H9 (cell line): Measurements from ENCODE around the gene HMGN2. TPM values are rescaled to one million over a fixed set of nuclear protein-coding genes. Genes with fewer than 3 reads are reported as not detected.

Experiments
- DNase-seq: peaks from one replicate; pipeline ENCODE4 v3.0.0-alpha.2; 2017
- H2AFZ ChIP-seq: one replicate; pipeline ENCODE4 v1.6.1; 2013; ENCODE audit warnings: mild to moderate bottlenecking, low read length, control low read depth, moderate library complexity
- H2AK5ac ChIP-seq: 2 replicates; pipeline ENCODE4 v1.6.1; 2013; ENCODE audit warnings: low read length, control low read depth, mixed read lengths; ENCODE audit not compliant: insufficient read length
- H2BK120ac ChIP-seq: one replicate; pipeline ENCODE4 v1.6.1; 2013; ENCODE audit warnings: low read depth, mild to moderate bottlenecking, low read length, control low read depth, inconsistent platforms; ENCODE audit not compliant: poor library complexity, severe bottlenecking
- H2BK12ac ChIP-seq: 2 replicates; pipeline ENCODE4 v1.6.1; 2013; ENCODE audit warnings: low read length, control low read depth, mixed read lengths, low read depth; ENCODE audit not compliant: insufficient read length
- H2BK15ac ChIP-seq: 2 replicates; pipeline ENCODE4 v1.6.1; 2013; ENCODE audit warnings: low read depth, low read length, control low read depth
- H2BK20ac ChIP-seq: one replicate; pipeline ENCODE4 v1.6.1; 2013; ENCODE audit warnings: low read depth, mild to moderate bottlenecking, low read length, control low read depth, inconsistent platforms; ENCODE audit not compliant: poor library complexity, severe bottlenecking
- H2BK5ac ChIP-seq: 2 replicates; pipeline ENCODE4 v1.6.1; 2013; ENCODE audit warnings: low read length, control low read depth, mixed read lengths; ENCODE audit not compliant: insufficient read length
- H3K14ac ChIP-seq: 2 replicates; pipeline ENCODE4 v1.6.1; 2013; ENCODE audit warnings: low read length, control low read depth; ENCODE audit not compliant: insufficient read depth
- H3K18ac ChIP-seq: 2 replicates; pipeline ENCODE4 v1.6.1; 2013; ENCODE audit warnings: low read depth, mild to moderate bottlenecking, mixed read lengths, low read length, control low read depth; ENCODE audit not compliant: insufficient read length
- H3K23ac ChIP-seq: 2 replicates; pipeline ENCODE4 v1.6.1; 2013; ENCODE audit warnings: low read length, control low read depth, mixed read lengths, low read depth; ENCODE audit not compliant: insufficient read length
- H3K23me2 ChIP-seq: 2 replicates; pipeline ENCODE4 v1.6.1; 2013; ENCODE audit warnings: low read depth, mild to moderate bottlenecking, mixed read lengths, low read length, control low read depth; ENCODE audit not compliant: insufficient read length, poor library complexity, severe bottlenecking
- H3K27ac ChIP-seq: 2 replicates; pipeline ENCODE4 v1.5.1; 2013; ENCODE audit warnings: low read length, control low read depth, mixed read lengths, low read depth; ENCODE audit not compliant: insufficient read length
- H3K27me3 ChIP-seq: 2 replicates; pipeline ENCODE4 v1.6.1; 2013; ENCODE audit warnings: low read length, control low read depth, inconsistent platforms; ENCODE audit not compliant: insufficient read depth
- H3K4ac ChIP-seq: 2 replicates; pipeline ENCODE4 v1.6.1; 2013; ENCODE audit warnings: low read depth, mild to moderate bottlenecking, control low read depth, inconsistent platforms, low read length, moderate library complexity
- H3K4me1 ChIP-seq: 2 replicates; pipeline ENCODE4 v1.6.1; 2013; ENCODE audit warnings: low read length, control low read depth, inconsistent platforms; ENCODE audit not compliant: insufficient read depth
- H3K4me2 ChIP-seq: 2 replicates; pipeline ENCODE4 v1.6.1; 2013; ENCODE audit warnings: low read length, control low read depth, mixed read lengths; ENCODE audit not compliant: insufficient read length, insufficient read depth
- H3K56ac ChIP-seq: 2 replicates; pipeline ENCODE4 v1.6.1; 2013; ENCODE audit warnings: low read depth, mild to moderate bottlenecking, mixed read lengths, low read length, control low read depth; ENCODE audit not compliant: insufficient read length
- H3K79me1 ChIP-seq: 2 replicates; pipeline ENCODE4 v1.6.1; 2013; ENCODE audit warnings: low read depth, mild to moderate bottlenecking, moderate library complexity, low read length, control low read depth, inconsistent platforms; ENCODE audit not compliant: insufficient read depth, poor library complexity, severe bottlenecking
- H3K79me2 ChIP-seq: 2 replicates; pipeline ENCODE4 v1.6.1; 2013; ENCODE audit warnings: low read length, control low read depth, inconsistent platforms; ENCODE audit not compliant: insufficient read depth
- H3K9ac ChIP-seq: 2 replicates; pipeline ENCODE4 v1.6.1; 2013; ENCODE audit warnings: low read length, control low read depth, mixed read lengths; ENCODE audit not compliant: insufficient read length; ENCODE audit errors: extremely low read depth
- H3K9me3 ChIP-seq: one replicate; pipeline ENCODE4 v1.6.1; 2013; ENCODE audit warnings: low read depth, low read length, inconsistent platforms; ENCODE audit not compliant: control insufficient read depth
- H3T11ph ChIP-seq: one replicate; pipeline ENCODE4 v1.6.1; 2013; ENCODE audit warnings: mild to moderate bottlenecking, low read length, control low read depth, inconsistent platforms
- H4K20me1 ChIP-seq: one replicate; pipeline ENCODE4 v1.6.1; 2013; ENCODE audit not compliant: control insufficient read depth, insufficient read length, insufficient read depth
- H4K5ac ChIP-seq: 2 replicates; pipeline ENCODE4 v1.6.1; 2013; ENCODE audit warnings: low read depth, mild to moderate bottlenecking, mixed read lengths, low read length, control low read depth; ENCODE audit not compliant: insufficient read length
- H4K8ac ChIP-seq: replicated peaks from 2 replicates; pipeline ENCODE4 v1.6.1; 2013; ENCODE audit warnings: low read length, control low read depth, mixed read lengths, low read depth; ENCODE audit not compliant: insufficient read length
- H4K91ac ChIP-seq: 2 replicates; pipeline ENCODE4 v1.6.1; 2013; ENCODE audit warnings: low read depth, mild to moderate bottlenecking, moderate library complexity, mixed read lengths, low read length, control low read depth; ENCODE audit not compliant: insufficient read length
- H3K27ac Mint-ChIP-seq, 3 experiments: 2 replicates in 2 of 3; 3 replicates in 1 of 3; pipeline ENCODE4 v1.8.0; 2020 to 2021; ENCODE audit warnings: mixed read lengths in 3 of 3, mild to moderate bottlenecking in 1 of 3, moderate library complexity in 1 of 3
- H3K27me3 Mint-ChIP-seq: 2 replicates; pipeline ENCODE4 v1.8.0; 2021; ENCODE audit warnings: low read depth, mild to moderate bottlenecking, moderate library complexity, mixed read lengths
- H3K36me3 Mint-ChIP-seq, 3 experiments: 2 replicates in 2 of 3; 3 replicates in 1 of 3; pipeline ENCODE4 v1.8.0; 2020 to 2021; ENCODE audit warnings: low read depth in 3 of 3, mixed read lengths in 3 of 3; ENCODE audit not compliant: insufficient read depth in 1 of 3
- H3K4me1 Mint-ChIP-seq, 2 experiments: 2 replicates each; pipeline ENCODE4 v1.8.0; 2020; ENCODE audit warnings: mixed read lengths in 2 of 2
- H3K4me3 Mint-ChIP-seq, 2 experiments: 2 replicates in 1 of 2; 3 replicates in 1 of 2; pipeline ENCODE4 v1.8.0; 2020 to 2021; ENCODE audit warnings: mild to moderate bottlenecking in 2 of 2, mixed read lengths in 2 of 2, moderate library complexity in 1 of 2
- H3K9me3 Mint-ChIP-seq, 2 experiments: 2 replicates in 1 of 2; 3 replicates in 1 of 2; pipeline ENCODE4 v1.8.0; 2020; ENCODE audit warnings: mild to moderate bottlenecking in 2 of 2, mixed read lengths in 2 of 2, moderate library complexity in 1 of 2
- CTCF ChIP-seq: fragments of 200-600 bp; sonication (generic); conservative IDR thresholded peaks from 3 replicates; pipeline ENCODE4 v1.8.0; 2021; ENCODE audit warnings: antibody characterized with exemption, mild to moderate bottlenecking
- WGBS: extraction: QIAGEN DNeasy Blood & Tissue Kit; methylation state at CpG from one replicate; pipeline ENCODE4 v1.1.7; 2013; ENCODE audit warnings: missing lambda C conversion rate, low lambda C conversion rate, mixed read lengths; ENCODE audit not compliant: insufficient read length; ENCODE audit errors: extremely low coverage; 5-methylcytosine and 5-hydroxymethylcytosine counted together
- total RNA-seq: library from RNA; stranded (reverse); gene quantifications from 2 replicates; pipeline ENCODE4 v1.2.1, GENCODE V29; 2021

Gene HMGN2
- total RNA-seq, 1 experiment from 2014 or later = 622 TPM

GRCh38 chr1:26438041-26438440 lies 34.2 kb upstream of the HMGN2 start:
- H3K4me2 ChIP-seq = no peak overlapping the region
- H3K4me1 ChIP-seq = no peaks in the 10 kb centered on the region; the same call in 1 of the 2 replicates
- H3K14ac ChIP-seq = no peak overlapping the region
- H3K9me3 ChIP-seq = no peaks in the 10 kb centered on the region
- no peak overlapping the region for H3K23ac ChIP-seq
- H4K5ac ChIP-seq = no peak overlapping the region
- H3K23me2 ChIP-seq = no peaks in the 10 kb centered on the region
- Mint-ChIP-seq H3K36me3 (peaks cover 26 to 62% (median 57%) of the 10 kb centered on the region in 3 experiments), H3K9me3 (no peaks in the 10 kb centered on the region), H3K4me1 (peaks cover 0 to 3% of the 10 kb centered on the region in 2 experiments; a peak in 3 of 4 replicates), H3K27ac (no peak overlapping the region), H3K27me3 (no peaks in the 10 kb centered on the region), H3K4me3 (no peak overlapping the region)
- no peak overlapping the region for H3T11ph ChIP-seq
- H3K27ac ChIP-seq = no peak overlapping the region
- H2AK5ac ChIP-seq = no peak overlapping the region
- H4K91ac ChIP-seq = no peak overlapping the region
- H2BK12ac ChIP-seq = no peak overlapping the region
- H3K4ac ChIP-seq = no peak overlapping the region
- no peak overlapping the region for H2BK120ac ChIP-seq
- no peak for DNase-seq
- no peaks in the 10 kb centered on the region for H3K79me1 ChIP-seq
- no CpG with 5 or more reads among the region's 6 CpGs for WGBS
- H3K18ac ChIP-seq = no peak overlapping the region
- H2BK20ac ChIP-seq = no peak overlapping the region
- no peak overlapping the region for H4K8ac ChIP-seq
- no peak overlapping the region for H3K56ac ChIP-seq
- H4K20me1 ChIP-seq = no peaks in the 10 kb centered on the region
- H3K9ac ChIP-seq = no peak overlapping the region
- H2BK15ac ChIP-seq = no peak overlapping the region
- no peaks in the 10 kb centered on the region for H3K27me3 ChIP-seq
- H3K79me2 ChIP-seq = no peaks in the 10 kb centered on the region
- TF ChIP-seq CTCF = no peak
- no peak overlapping the region for H2BK5ac ChIP-seq
- H2AFZ ChIP-seq = no peak overlapping the region
